ENCODE measurements around the gene SCRT2. TPM values are rescaled to one million over a fixed set of nuclear protein-coding genes. Genes with fewer than 3 reads are reported as not detected.
"Not testable (repeated sequence)": the region's sequence is repeated elsewhere in the genome, so short reads cannot be mapped to it uniquely, and the experiment has no call there.

Gene SCRT2
- total RNA-seq, 4 donors from 2014 or later: not detected

DNA sequence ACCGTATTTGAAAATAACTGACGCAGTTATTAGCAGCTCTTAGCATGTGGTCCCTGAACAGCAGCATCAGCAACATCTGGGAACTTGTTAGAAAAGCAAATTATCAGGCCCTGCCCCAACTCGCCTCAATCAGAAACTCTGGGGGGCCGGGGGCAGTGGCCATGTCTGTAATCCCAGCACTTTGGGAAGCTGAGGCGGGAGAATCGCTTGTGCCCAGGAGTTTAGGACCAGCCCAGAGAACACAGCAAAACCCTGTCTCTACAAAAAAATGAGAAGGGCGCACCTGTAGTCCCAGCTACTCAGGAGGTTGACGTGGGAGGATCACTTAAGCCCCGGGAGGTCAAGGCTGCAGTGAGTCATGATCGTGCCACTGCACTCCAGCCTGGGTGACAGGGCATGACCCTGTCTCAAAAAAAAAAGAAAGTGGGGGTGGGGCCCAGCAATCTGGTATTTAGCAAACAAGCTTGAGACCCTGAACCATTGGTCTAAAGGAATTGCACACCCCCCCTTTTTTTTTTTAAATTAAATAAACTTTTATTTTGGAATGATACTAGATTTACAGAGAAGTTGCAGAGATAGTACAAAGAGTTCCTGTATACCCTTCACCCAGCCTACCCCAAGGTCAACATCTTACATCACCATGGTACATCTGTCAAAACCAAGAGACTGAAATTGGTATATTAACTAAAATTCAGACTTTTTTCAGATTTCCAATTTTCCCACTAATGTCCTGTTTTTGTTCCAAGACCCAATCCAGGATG is 29.3 kb downstream of the SCRT2 start:
- DNase-seq: no peak
- 78 to 88% methylated on average over 10 of the region's 10 CpGs for WGBS, 2 donors
- TF ChIP-seq, protein P1, sequence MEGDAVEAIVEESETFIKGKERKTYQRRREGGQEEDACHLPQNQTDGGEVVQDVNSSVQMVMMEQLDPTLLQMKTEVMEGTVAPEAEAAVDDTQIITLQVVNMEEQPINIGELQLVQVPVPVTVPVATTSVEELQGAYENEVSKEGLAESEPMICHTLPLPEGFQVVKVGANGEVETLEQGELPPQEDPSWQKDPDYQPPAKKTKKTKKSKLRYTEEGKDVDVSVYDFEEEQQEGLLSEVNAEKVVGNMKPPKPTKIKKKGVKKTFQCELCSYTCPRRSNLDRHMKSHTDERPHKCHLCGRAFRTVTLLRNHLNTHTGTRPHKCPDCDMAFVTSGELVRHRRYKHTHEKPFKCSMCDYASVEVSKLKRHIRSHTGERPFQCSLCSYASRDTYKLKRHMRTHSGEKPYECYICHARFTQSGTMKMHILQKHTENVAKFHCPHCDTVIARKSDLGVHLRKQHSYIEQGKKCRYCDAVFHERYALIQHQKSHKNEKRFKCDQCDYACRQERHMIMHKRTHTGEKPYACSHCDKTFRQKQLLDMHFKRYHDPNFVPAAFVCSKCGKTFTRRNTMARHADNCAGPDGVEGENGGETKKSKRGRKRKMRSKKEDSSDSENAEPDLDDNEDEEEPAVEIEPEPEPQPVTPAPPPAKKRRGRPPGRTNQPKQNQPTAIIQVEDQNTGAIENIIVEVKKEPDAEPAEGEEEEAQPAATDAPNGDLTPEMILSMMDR (IDR thresholded peaks at IDR 0.05): no peak
- no peak for TF ChIP-seq POLR2A (IDR thresholded peaks at IDR 0.05)
- intact Hi-C loops (cut with DNase I): loop anchor here (5.0 to 10.0 kb wide), 3 partner anchors 84 to 291 kb away; partner anchors contain the start of gene TBC1D20
- peaks cover 11 to 15% of the 10 kb centered on the region in 2 donors for H3K4me1 ChIP-seq
- H3K36me3 ChIP-seq: peaks cover 22 to 32% of the 10 kb centered on the region in 2 donors
- H3K9me3 ChIP-seq: no peaks in the 10 kb centered on the region
- H3K27ac ChIP-seq: no peak overlapping the region
- no peak overlapping the region for H3K4me3 ChIP-seq (replicated peaks in 1 of 3)
- H3K27me3 ChIP-seq: no peaks in the 10 kb centered on the region

DNA sequence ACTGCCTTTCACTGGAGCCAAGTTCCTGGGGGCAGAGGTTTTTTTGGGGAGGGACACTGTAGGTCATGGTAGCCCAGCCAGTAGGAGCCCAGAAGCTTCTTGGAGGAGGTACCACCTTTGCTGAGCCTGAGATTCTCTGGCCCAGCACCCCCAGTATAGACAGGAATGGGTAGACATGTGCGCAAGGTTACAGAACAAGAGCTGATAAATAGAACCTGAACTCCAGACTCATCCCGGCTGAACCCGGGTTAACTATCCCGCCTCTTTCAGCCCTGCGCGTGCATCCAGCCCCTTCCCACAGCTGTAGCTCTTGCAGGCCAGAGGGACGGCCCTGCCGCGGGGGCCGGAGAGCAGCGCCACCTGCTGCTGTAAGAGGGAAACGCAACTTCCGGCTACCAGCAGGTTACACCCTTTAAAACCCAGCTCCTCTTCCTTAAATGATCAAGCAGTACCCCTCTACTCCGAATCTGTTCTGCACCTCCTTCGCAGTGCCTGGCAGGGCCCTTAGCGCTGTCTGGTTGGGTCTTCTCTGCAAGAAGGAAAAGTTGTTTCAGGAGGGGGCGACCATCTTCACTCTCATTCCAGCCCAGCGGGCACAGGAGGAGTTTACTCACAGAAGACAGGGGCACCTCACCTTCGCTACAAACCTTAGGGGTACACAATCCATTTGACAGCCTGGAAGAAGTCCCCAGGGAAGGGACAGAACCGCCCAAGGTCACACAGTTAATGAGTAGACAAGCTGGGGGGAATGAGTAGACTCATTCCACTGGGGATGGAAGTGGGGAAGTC is 30.1 kb downstream of the SCRT2 start:
- H3K36me3 ChIP-seq: peaks cover 22 to 30% of the 10 kb centered on the region in 2 donors
- no peaks in the 10 kb centered on the region for H3K9me3 ChIP-seq
- H3K4me1 ChIP-seq: peaks cover 11 to 12% of the 10 kb centered on the region in 2 donors
- whole genome bisulfite sequencing, 2 donors: 19 to 20% methylated on average over 15 to 16 of the region's 20 CpGs
- DNase-seq: peak; percentile 57 to 61
- TF ChIP-seq POLR2A (IDR thresholded peaks at IDR 0.05): no peak
- TF ChIP-seq, protein P1 (IDR thresholded peaks at IDR 0.05): peak; percentile 69 to 95 (median 84)
- no peak overlapping the region for H3K4me3 ChIP-seq (replicated peaks in 1 of 3)
- H3K27ac ChIP-seq: no peak overlapping the region
- intact Hi-C loops (cut with DNase I): loop anchor here (5.0 to 10.0 kb wide), 3 partner anchors 83 to 291 kb away; partner anchors contain the start of gene TBC1D20
- no peaks in the 10 kb centered on the region for H3K27me3 ChIP-seq

DNA sequence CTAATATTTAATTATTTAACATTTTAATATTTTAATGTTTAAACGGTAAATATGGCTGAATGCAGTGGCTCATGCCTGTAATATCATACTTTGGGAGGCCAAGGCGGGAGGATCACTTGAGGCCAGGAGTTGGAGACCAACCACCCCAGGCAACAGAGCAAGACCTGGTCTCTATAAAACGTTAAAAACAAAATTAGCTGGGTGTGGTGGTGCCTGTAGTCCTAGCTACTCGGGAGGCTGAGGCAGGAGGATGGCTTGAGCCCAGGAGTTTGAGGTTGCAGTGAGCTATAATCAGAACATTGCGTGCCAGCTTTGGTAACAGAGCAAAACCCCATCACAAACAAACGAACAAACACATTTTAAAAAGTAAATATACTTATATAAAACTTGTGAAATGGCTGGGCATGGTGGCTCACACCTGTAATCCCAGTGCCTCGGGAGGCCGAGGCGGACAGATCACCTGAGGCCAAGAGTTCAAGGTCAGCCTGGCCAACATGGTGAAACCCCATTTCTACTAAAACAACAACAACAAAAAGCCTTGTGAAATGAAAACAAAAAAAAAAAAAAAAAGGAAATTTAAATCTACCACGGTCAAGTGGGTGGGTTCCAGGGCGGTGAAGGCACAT is 30.8 kb downstream of the SCRT2 start:
- intact Hi-C loops (cut with DNase I): loop anchor here (5.0 to 10.0 kb wide), 3 partner anchors 83 to 290 kb away; partner anchors contain the start of gene TBC1D20

DNA sequence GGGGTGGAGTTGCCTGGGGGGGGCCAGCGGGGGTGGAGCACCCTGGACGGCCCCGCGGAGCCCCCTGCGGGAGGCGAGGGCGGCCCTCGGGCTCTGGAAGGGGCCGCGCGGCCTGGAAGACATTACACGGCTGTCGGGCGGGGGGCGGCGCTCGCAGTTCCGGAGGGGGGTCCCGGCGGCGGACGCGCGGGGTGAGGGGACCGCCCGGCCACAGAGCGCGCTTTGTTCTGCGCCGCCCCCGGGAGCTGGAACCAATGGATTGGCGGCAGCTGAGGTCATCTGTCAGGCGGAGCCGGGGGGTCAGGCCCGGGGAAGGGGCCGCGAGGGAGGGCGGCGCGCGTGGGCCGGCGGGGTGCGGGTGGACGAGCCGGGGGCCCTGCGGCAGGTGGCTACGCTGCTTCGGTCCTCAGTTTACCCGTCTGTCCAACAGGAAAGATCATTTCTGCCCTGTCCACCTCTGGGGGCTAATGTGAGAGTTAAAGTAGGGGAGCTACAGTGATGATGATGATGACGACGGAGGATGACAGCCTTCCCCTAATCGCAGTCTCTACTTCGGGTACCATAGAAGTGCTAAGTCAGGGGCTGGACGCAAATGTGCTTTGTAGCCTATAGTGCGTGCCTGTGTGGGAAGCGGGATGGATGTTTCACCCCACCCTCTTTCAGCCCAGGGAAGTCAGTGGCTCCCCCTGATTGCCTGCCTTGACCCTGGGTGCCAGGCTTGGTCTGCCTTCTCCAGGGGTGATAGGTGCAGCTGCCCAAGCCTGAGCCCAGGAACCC is 33.0 kb downstream of the SCRT2 start:
- WGBS, 2 donors: 30 to 31% methylated on average over 6 to 28 of the region's 57 CpGs
- peaks cover 3 to 6% of the 10 kb centered on the region in 2 donors for H3K36me3 ChIP-seq
- H3K4me1 ChIP-seq: peaks cover 11 to 12% of the 10 kb centered on the region in 2 donors
- intact Hi-C loops (cut with DNase I): loop anchor here (10.0 kb wide), 2 partner anchors 178 to 288 kb away; partner anchors contain the start of gene TBC1D20
- peak overlapping the region in 1 of 3 donors; percentile 38 for H3K4me3 ChIP-seq (replicated peaks in 1 of 3)
- H3K9me3 ChIP-seq: no peaks in the 10 kb centered on the region
- no peaks in the 10 kb centered on the region for H3K27me3 ChIP-seq
- no peak overlapping the region for H3K27ac ChIP-seq
- TF ChIP-seq, protein P1 (IDR thresholded peaks at IDR 0.05): no peak
- TF ChIP-seq POLR2A (IDR thresholded peaks at IDR 0.05): no peak
- peak; percentile 28 to 33 for DNase-seq

More for the DNA sequence above, 30.8 kb downstream of the SCRT2 start:
- Histone ChIP-seq H3K4me3 (replicated peaks in 1 of 3) (no peak overlapping the region), H3K27me3 (no peaks in the 10 kb centered on the region), H3K9me3 (no peaks in the 10 kb centered on the region), H3K27ac (no peak overlapping the region), H3K4me1 (peaks cover 11 to 12% of the 10 kb centered on the region in 2 donors), H3K36me3 (peaks cover 18 to 23% of the 10 kb centered on the region in 2 donors)
- no peak for DNase-seq
- no peak for TF ChIP-seq POLR2A (IDR thresholded peaks at IDR 0.05)
- TF ChIP-seq, protein P1 (IDR thresholded peaks at IDR 0.05): no peak
- 87 to 90% methylated on average over 11 of the region's 11 CpGs for WGBS, 2 donors

DNA sequence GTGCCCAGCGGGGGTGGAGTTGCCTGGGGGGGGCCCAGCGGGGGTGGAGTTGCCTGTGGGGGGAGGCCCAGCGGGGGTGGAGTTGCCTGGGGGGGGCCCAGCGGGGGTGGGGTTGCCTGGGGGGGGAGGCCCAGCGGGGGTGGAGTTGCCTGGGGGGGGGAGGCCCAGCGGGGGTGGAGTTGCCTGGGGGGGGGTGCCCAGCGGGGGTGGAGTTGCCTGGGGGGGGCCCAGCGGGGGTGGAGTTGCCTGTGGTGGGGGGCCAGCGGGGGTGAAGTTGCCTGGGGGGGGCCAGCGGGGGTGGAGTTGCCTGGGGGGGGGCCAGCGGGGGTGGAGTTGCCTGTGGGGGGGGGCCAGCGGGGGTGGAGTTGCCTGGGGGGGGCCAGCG is 33.6 kb downstream of the SCRT2 start:
- H3K27me3 ChIP-seq, H3K36me3 ChIP-seq, H3K9me3 ChIP-seq, DNase-seq, H3K27ac ChIP-seq: not testable (repeated sequence)
- no CpG with 5 or more reads among the region's 13 CpGs for WGBS, 2 donors
- intact Hi-C loops (cut with DNase I): loop anchor here (10.0 kb wide), 2 partner anchors 177 to 287 kb away; partner anchors contain the start of gene TBC1D20
- peaks cover 11 to 12% of the 10 kb centered on the region in 2 donors for H3K4me1 ChIP-seq
- peak overlapping the region in 1 of 3 donors; percentile 38 for H3K4me3 ChIP-seq (replicated peaks in 1 of 3)

Measured in thyroid gland (tissue), 4 donors.